IMR-90 (cell line): ENCODE results near the gene CC2D2A.

Source experiments
- FOS ChIP-seq: fragments of 150-350 bp; IDR thresholded peaks from 2 replicates; pipeline ENCODE4 v1.6.1; 2016; ENCODE audit warnings: low read depth, low read length
- MXI1 ChIP-seq: IDR thresholded peaks from 2 replicates; pipeline ENCODE4 v1.6.1; 2012; ENCODE audit warnings: low read depth, mild to moderate bottlenecking, low read length, moderate library complexity, borderline replicate concordance
- POLR2A ChIP-seq: IDR thresholded peaks from 2 replicates; pipeline ENCODE4 v1.6.1; 2012; ENCODE audit warnings: mild to moderate bottlenecking, low read depth, low read length
- RCOR1 ChIP-seq: IDR thresholded peaks from 2 replicates; pipeline ENCODE4 v1.6.1; 2012; ENCODE audit warnings: mild to moderate bottlenecking, low read length, improper control_type of control experiment; ENCODE audit not compliant: insufficient replicate concordance
- RFX5 ChIP-seq: IDR thresholded peaks from 2 replicates; pipeline ENCODE4 v1.8.0; 2012; ENCODE audit warnings: low read depth, mild to moderate bottlenecking, low read length, moderate library complexity
- SMC3 ChIP-seq: fragments of 150-350 bp; IDR thresholded peaks from 2 replicates; pipeline ENCODE4 v1.6.1; 2016; ENCODE audit warnings: low read depth, mild to moderate bottlenecking, antibody characterized with exemption, low read length, moderate library complexity
- TF ChIP-seq, protein P1 (sequence below): conservative IDR thresholded peaks from 2 replicates; pipeline ENCODE4 v1.5.1; 2012; ENCODE audit warnings: mild to moderate bottlenecking, low read depth, low read length, improper control_type of control experiment
- TF ChIP-seq, protein P2 (sequence below): fragments of 150-350 bp; IDR thresholded peaks from 2 replicates; pipeline ENCODE4 v1.6.1; 2017; ENCODE audit warnings: mild to moderate bottlenecking, antibody characterized with exemption, low read length, low read depth

DNA sequence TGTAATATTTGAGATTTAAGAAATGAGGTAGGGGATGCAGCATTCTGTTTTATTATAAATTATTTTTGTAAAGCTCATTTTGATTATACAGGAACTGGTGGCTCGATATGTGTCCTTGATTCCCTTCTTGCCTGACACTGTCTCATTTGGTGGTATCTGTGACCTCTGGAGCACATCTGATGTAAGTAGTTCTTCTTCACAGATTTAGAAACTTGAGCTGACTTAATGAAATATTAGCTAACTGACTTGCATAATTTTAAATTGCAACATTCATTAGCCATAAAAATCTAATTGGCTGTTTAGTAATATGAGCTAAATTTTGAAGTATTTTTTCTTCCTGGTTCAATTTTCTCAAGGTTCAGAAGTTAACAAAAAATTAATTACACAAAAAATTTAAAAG, 116.4 kb downstream of the CC2D2A start:
- TF ChIP-seq, protein P1, sequence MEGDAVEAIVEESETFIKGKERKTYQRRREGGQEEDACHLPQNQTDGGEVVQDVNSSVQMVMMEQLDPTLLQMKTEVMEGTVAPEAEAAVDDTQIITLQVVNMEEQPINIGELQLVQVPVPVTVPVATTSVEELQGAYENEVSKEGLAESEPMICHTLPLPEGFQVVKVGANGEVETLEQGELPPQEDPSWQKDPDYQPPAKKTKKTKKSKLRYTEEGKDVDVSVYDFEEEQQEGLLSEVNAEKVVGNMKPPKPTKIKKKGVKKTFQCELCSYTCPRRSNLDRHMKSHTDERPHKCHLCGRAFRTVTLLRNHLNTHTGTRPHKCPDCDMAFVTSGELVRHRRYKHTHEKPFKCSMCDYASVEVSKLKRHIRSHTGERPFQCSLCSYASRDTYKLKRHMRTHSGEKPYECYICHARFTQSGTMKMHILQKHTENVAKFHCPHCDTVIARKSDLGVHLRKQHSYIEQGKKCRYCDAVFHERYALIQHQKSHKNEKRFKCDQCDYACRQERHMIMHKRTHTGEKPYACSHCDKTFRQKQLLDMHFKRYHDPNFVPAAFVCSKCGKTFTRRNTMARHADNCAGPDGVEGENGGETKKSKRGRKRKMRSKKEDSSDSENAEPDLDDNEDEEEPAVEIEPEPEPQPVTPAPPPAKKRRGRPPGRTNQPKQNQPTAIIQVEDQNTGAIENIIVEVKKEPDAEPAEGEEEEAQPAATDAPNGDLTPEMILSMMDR: no peak
- no peak for TF ChIP-seq MXI1
- no peak for TF ChIP-seq POLR2A
- no peak for TF ChIP-seq RFX5
- TF ChIP-seq RCOR1: no peak
- TF ChIP-seq FOS: no peak
- TF ChIP-seq, protein P2, sequence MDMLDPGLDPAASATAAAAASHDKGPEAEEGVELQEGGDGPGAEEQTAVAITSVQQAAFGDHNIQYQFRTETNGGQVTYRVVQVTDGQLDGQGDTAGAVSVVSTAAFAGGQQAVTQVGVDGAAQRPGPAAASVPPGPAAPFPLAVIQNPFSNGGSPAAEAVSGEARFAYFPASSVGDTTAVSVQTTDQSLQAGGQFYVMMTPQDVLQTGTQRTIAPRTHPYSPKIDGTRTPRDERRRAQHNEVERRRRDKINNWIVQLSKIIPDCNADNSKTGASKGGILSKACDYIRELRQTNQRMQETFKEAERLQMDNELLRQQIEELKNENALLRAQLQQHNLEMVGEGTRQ: no peak
- TF ChIP-seq SMC3: no peak
